ENCODE results near the gene TYW1. TPM values are rescaled to one million over a fixed set of nuclear protein-coding genes. Genes with fewer than 3 reads are reported as not detected.
"Not testable (repeated sequence)": the region's sequence is repeated elsewhere in the genome, so short reads cannot be mapped to it uniquely, and the experiment has no call there.

Gene TYW1
- total RNA-seq, 1 donor from 2014 or later, result 16.6 TPM

DNA sequence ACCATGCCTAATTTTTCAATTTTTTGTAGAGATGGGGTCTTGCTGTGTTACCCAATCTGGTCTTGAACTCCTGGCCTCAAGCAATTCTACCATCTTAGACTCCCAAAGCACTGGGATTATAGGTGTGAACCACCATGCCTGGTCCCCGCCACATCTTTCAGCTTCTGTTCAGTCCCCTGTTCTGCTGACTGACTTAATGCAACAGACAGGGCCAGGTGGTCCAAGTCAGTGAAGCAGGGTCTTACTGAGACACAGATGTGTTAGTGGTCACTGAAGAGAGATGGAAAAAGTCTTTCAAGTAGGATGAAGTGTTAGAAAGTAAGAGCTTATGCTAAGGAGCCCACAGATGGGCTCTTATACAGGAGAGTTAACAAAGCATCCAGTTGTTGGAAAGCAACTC is 246.2 kb downstream of the TYW1 start:
- not testable (repeated sequence) for H3K4me1 Mint-ChIP-seq (ENCODE audit: low read depth, unreplicated experiment); H3K27me3 ChIP-seq (ENCODE audit: insufficient read depth, low read length); H3K27me3 Mint-ChIP-seq (ENCODE audit: low read depth, unreplicated experiment); H3K4me2 ChIP-seq (ENCODE audit: low read length); H3K27ac Mint-ChIP-seq (ENCODE audit: unreplicated experiment); H3K9ac ChIP-seq (ENCODE audit: low read length); H3K79me2 ChIP-seq (ENCODE audit: insufficient read depth, low read length); H3K9me3 ChIP-seq (ENCODE audit: insufficient read depth, low read depth, low read length); H3K36me3 Mint-ChIP-seq (ENCODE audit: low read depth, unreplicated experiment); H3K9me3 Mint-ChIP-seq (ENCODE audit: unreplicated experiment); H3K4me1 ChIP-seq (ENCODE audit: insufficient read depth, low read length); H3K4me3 ChIP-seq (ENCODE audit: insufficient read depth, low read depth, low read length); DNase-seq (ENCODE audit: low read depth); H2AFZ ChIP-seq (ENCODE audit: low read depth, low read length); H3K36me3 ChIP-seq (ENCODE audit: insufficient read depth, low read length); FAIRE-seq; H3K4me3 Mint-ChIP-seq (ENCODE audit: unreplicated experiment); H3K27ac ChIP-seq (ENCODE audit: low read depth, low read length); H4K20me1 ChIP-seq (ENCODE audit: insufficient read depth, low read length)

DNA sequence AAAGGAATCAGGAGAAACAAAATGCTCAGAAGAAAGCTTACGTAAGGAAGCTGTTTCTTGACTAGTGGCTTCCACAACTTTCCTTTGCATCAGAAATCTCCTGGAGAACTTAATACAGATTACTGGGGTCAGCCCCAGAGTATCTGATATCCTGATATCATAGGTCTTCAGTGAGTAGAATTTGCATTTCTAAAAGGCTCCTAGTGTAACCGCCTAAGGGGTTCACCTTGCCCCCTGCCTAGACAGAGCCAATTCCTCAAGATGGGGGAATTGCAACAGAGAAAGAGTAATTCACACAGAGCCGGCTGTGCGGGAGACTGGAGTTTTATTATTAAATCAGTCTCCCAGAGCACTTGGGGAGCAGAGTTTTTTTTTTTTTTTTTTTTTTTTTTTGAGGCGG is 251.7 kb downstream of the TYW1 start:
- H3K9me3 Mint-ChIP-seq (ENCODE audit: unreplicated experiment); H3K4me3 Mint-ChIP-seq (ENCODE audit: unreplicated experiment); H3K27ac Mint-ChIP-seq (ENCODE audit: unreplicated experiment); H3K27me3 Mint-ChIP-seq (ENCODE audit: low read depth, unreplicated experiment); H3K9ac ChIP-seq (ENCODE audit: low read length); H3K4me1 Mint-ChIP-seq (ENCODE audit: low read depth, unreplicated experiment); H4K20me1 ChIP-seq (ENCODE audit: insufficient read depth, low read length); DNase-seq (ENCODE audit: low read depth); H3K4me2 ChIP-seq (ENCODE audit: low read length); H3K4me1 ChIP-seq (ENCODE audit: insufficient read depth, low read length); FAIRE-seq; H3K36me3 Mint-ChIP-seq (ENCODE audit: low read depth, unreplicated experiment); H3K27me3 ChIP-seq (ENCODE audit: insufficient read depth, low read length); H3K27ac ChIP-seq (ENCODE audit: low read depth, low read length); H2AFZ ChIP-seq (ENCODE audit: low read depth, low read length); H3K4me3 ChIP-seq (ENCODE audit: insufficient read depth, low read depth, low read length); H3K36me3 ChIP-seq (ENCODE audit: insufficient read depth, low read length); H3K79me2 ChIP-seq (ENCODE audit: insufficient read depth, low read length); H3K9me3 ChIP-seq (ENCODE audit: insufficient read depth, low read depth, low read length): not testable (repeated sequence)

DNA sequence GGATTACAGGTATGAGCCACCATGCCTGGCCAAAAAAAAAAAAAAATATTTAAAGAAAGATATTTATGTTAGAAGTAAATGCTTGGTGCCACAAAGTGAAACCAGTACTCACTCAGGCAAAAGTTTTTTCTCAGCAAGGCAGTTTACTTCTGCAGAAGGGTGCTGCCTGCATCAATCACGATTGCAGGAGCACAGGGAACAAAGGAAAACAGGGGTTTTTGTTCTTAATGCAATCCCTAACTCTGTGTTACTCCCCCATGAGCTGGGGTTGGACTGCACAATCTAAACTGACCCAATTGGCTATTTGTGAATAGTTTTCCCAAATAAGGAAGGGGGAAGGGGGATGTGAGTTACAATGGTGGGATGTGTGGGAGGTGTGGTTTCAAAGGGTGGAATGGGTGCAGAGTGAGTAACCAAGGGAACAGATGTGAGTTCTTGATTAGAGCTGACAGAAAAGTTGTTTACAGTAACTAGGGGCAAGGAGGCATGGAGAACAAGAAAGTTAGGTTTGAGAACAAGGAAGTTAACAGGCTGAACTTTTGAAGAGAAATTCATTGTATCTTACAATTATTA is 255.4 kb downstream of the TYW1 start:
- Histone ChIP-seq H2AFZ (ENCODE audit: low read depth, low read length) (no peak overlapping the region), H3K79me2 (ENCODE audit: insufficient read depth, low read length) (no peaks in the 10 kb centered on the region), H3K4me1 (ENCODE audit: insufficient read depth, low read length) (no peaks in the 10 kb centered on the region), H4K20me1 (ENCODE audit: insufficient read depth, low read length) (no peaks in the 10 kb centered on the region), H3K27ac (ENCODE audit: low read depth, low read length) (no peak overlapping the region), H3K36me3 (ENCODE audit: insufficient read depth, low read length) (no peaks in the 10 kb centered on the region), H3K4me2 (ENCODE audit: low read length) (no peak overlapping the region), H3K9me3 (ENCODE audit: insufficient read depth, low read depth, low read length) (peaks cover 6% of the 10 kb centered on the region), H3K27me3 (ENCODE audit: insufficient read depth, low read length) (no peaks in the 10 kb centered on the region), H3K4me3 (ENCODE audit: insufficient read depth, low read depth, low read length) (no peak overlapping the region), H3K9ac (ENCODE audit: low read length) (no peak overlapping the region)
- H3K27me3 Mint-ChIP-seq (ENCODE audit: low read depth, unreplicated experiment), result no peaks in the 10 kb centered on the region
- peaks cover 6% of the 10 kb centered on the region for H3K36me3 Mint-ChIP-seq (ENCODE audit: low read depth, unreplicated experiment)
- FAIRE-seq (no peak), DNase-seq (ENCODE audit: low read depth) (no peak)
- TF ChIP-seq EZH2 (IDR thresholded peaks at IDR 0.05; ENCODE audit: insufficient read depth, low read length), result no peak
- TF ChIP-seq, protein P1, sequence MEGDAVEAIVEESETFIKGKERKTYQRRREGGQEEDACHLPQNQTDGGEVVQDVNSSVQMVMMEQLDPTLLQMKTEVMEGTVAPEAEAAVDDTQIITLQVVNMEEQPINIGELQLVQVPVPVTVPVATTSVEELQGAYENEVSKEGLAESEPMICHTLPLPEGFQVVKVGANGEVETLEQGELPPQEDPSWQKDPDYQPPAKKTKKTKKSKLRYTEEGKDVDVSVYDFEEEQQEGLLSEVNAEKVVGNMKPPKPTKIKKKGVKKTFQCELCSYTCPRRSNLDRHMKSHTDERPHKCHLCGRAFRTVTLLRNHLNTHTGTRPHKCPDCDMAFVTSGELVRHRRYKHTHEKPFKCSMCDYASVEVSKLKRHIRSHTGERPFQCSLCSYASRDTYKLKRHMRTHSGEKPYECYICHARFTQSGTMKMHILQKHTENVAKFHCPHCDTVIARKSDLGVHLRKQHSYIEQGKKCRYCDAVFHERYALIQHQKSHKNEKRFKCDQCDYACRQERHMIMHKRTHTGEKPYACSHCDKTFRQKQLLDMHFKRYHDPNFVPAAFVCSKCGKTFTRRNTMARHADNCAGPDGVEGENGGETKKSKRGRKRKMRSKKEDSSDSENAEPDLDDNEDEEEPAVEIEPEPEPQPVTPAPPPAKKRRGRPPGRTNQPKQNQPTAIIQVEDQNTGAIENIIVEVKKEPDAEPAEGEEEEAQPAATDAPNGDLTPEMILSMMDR (IDR thresholded peaks at IDR 0.05; ENCODE audit: insufficient read depth, low read depth, low read length), result no peak
- H3K27ac Mint-ChIP-seq (ENCODE audit: unreplicated experiment), result no peak overlapping the region
- peaks cover 15% of the 10 kb centered on the region for H3K9me3 Mint-ChIP-seq (ENCODE audit: unreplicated experiment)
- no peaks in the 10 kb centered on the region for H3K4me1 Mint-ChIP-seq (ENCODE audit: low read depth, unreplicated experiment)
- no peak overlapping the region for H3K4me3 Mint-ChIP-seq (ENCODE audit: unreplicated experiment)

DNA sequence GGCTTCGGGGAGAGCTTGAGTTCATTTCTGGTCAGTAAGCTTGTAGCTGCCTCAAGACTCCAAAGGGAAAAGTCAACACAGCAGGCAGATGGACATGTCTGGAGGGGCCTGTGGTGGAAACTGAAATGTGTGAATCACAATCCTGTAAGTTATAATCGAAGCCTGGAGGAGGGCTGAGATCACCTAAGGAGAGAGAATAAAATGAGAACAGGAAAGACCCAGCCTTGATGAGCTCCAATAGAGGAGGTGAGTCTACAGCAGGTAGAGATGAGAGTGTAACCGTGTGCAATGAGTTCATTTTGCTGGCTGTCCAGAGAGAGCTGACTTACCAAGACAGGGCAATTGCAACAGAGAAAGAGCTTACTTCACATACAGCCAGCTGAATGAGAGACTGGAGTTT is 258.4 kb downstream of the TYW1 start:
- not testable (repeated sequence) for FAIRE-seq; H3K36me3 Mint-ChIP-seq (ENCODE audit: low read depth, unreplicated experiment)

DNA sequence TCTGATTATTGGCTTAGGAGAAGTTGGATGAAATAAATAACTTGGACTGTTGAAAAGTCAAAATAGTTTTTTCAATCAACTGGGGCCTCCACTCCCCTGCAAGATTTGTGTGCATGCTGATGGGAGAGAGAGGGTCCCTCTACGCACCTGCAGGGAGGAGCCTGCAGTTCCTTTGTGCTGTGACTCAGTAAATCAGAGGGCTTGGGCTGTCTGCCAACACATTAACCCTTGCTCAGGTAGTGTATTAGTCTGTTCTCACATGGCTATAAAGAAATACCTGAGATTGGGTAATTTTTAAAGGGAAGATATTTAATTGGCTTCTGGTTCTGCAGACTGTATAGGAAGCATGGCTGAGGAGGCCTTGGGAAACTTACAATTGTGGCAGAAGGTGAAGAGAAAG is 261.1 kb downstream of the TYW1 start:
- DNase-seq (ENCODE audit: low read depth); H3K27ac Mint-ChIP-seq (ENCODE audit: unreplicated experiment); H4K20me1 ChIP-seq (ENCODE audit: insufficient read depth, low read length); H3K36me3 ChIP-seq (ENCODE audit: insufficient read depth, low read length); H3K4me1 Mint-ChIP-seq (ENCODE audit: low read depth, unreplicated experiment); H3K9me3 ChIP-seq (ENCODE audit: insufficient read depth, low read depth, low read length); H3K4me1 ChIP-seq (ENCODE audit: insufficient read depth, low read length); H3K4me2 ChIP-seq (ENCODE audit: low read length); H3K9me3 Mint-ChIP-seq (ENCODE audit: unreplicated experiment); H2AFZ ChIP-seq (ENCODE audit: low read depth, low read length); H3K79me2 ChIP-seq (ENCODE audit: insufficient read depth, low read length); H3K4me3 ChIP-seq (ENCODE audit: insufficient read depth, low read depth, low read length); H3K27me3 Mint-ChIP-seq (ENCODE audit: low read depth, unreplicated experiment); FAIRE-seq; H3K27ac ChIP-seq (ENCODE audit: low read depth, low read length); H3K4me3 Mint-ChIP-seq (ENCODE audit: unreplicated experiment); H3K27me3 ChIP-seq (ENCODE audit: insufficient read depth, low read length); H3K9ac ChIP-seq (ENCODE audit: low read length): not testable (repeated sequence)
- H3K36me3 Mint-ChIP-seq (ENCODE audit: low read depth, unreplicated experiment), result peaks cover 10% of the 10 kb centered on the region

More for the DNA sequence above, 258.4 kb downstream of the TYW1 start:
- H3K27me3 ChIP-seq (ENCODE audit: insufficient read depth, low read length); H3K9ac ChIP-seq (ENCODE audit: low read length); DNase-seq (ENCODE audit: low read depth); H4K20me1 ChIP-seq (ENCODE audit: insufficient read depth, low read length); H3K4me3 ChIP-seq (ENCODE audit: insufficient read depth, low read depth, low read length); H3K27me3 Mint-ChIP-seq (ENCODE audit: low read depth, unreplicated experiment); H2AFZ ChIP-seq (ENCODE audit: low read depth, low read length); H3K4me2 ChIP-seq (ENCODE audit: low read length); H3K79me2 ChIP-seq (ENCODE audit: insufficient read depth, low read length); H3K4me1 Mint-ChIP-seq (ENCODE audit: low read depth, unreplicated experiment); H3K9me3 ChIP-seq (ENCODE audit: insufficient read depth, low read depth, low read length); H3K4me3 Mint-ChIP-seq (ENCODE audit: unreplicated experiment); H3K27ac Mint-ChIP-seq (ENCODE audit: unreplicated experiment); H3K27ac ChIP-seq (ENCODE audit: low read depth, low read length); H3K4me1 ChIP-seq (ENCODE audit: insufficient read depth, low read length); H3K36me3 ChIP-seq (ENCODE audit: insufficient read depth, low read length): not testable (repeated sequence)
- peaks cover 12% of the 10 kb centered on the region for H3K9me3 Mint-ChIP-seq (ENCODE audit: unreplicated experiment)
